Colonic mucosa (tissue), 4 donors: ENCODE data around the gene PPDPF. TPM values are rescaled to one million over a fixed set of nuclear protein-coding genes. Genes with fewer than 3 reads are reported as not detected.

Experiments
- DNase-seq: peaks from one replicate; pipeline ENCODE4 v3.0.0-alpha.2; 2020
- H3K27ac ChIP-seq: fragments of 200-600 bp; one replicate; pipeline ENCODE4 v1.8.0; 2021
- H3K27me3 ChIP-seq: fragments of 200-600 bp; one replicate; pipeline ENCODE4 v1.8.0; 2021
- H3K36me3 ChIP-seq: fragments of 200-600 bp; one replicate; pipeline ENCODE4 v1.8.0; 2021
- H3K4me1 ChIP-seq: fragments of 200-600 bp; one replicate; pipeline ENCODE4 v1.8.0; 2021; ENCODE audit warnings: mild to moderate bottlenecking
- H3K4me3 ChIP-seq: fragments of 200-600 bp; one replicate; pipeline ENCODE4 v1.8.0; 2021
- H3K9ac ChIP-seq, 2 donors: one replicate each; pipeline ENCODE4 v1.7.0; 2013; ENCODE audit warnings: control low read depth in 2 of 2, low read depth in 2 of 2, low read length in 2 of 2
- H3K9me3 ChIP-seq: fragments of 200-600 bp; one replicate; pipeline ENCODE4 v1.8.0; 2021
- intact Hi-C: fragments of 100-400 bp; cut with DNase I; formaldehyde crosslinking; loops from one replicate; pipeline ENCODE4 v1.14.1; 2022
- total RNA-seq, 2 donors: library from RNA; stranded (reverse); fragmentation: NEBNext Ultra II Directional in 1 of 2; extraction: Animal tissue kit (Norgen Biotek cat#: 25700) in 1 of 2; gene quantifications; one replicate each; pipeline ENCODE4 v1.2.1, GENCODE V29; 2021
- TF ChIP-seq, protein P1 (sequence below): fragments of 200-600 bp; IDR thresholded peaks from one replicate; pipeline ENCODE4 v1.8.0; 2022; ENCODE audit warnings: antibody characterized with exemption, mild to moderate bottlenecking
- donor health status: healthy.
- donor health status: DM: no; HTN: no; CAD: no.
- donor health status: DM: no; HTN: no; CAD: no.

Gene PPDPF
- total RNA-seq, 2 donors from 2014 or later: 561 to 634 TPM

GRCh38 chr20:63540417-63541186 is 20.0 kb downstream of the PPDPF start:
- Histone ChIP-seq H3K9me3 (no peaks in the 10 kb centered on the region), H3K4me1 (peaks cover 15% of the 10 kb centered on the region), H3K27me3 (no peaks in the 10 kb centered on the region), H3K36me3 (no peaks in the 10 kb centered on the region), H3K27ac (no peak overlapping the region), H3K4me3 (no peak overlapping the region), H3K9ac (no peak overlapping the region)
- TF ChIP-seq, protein P1, sequence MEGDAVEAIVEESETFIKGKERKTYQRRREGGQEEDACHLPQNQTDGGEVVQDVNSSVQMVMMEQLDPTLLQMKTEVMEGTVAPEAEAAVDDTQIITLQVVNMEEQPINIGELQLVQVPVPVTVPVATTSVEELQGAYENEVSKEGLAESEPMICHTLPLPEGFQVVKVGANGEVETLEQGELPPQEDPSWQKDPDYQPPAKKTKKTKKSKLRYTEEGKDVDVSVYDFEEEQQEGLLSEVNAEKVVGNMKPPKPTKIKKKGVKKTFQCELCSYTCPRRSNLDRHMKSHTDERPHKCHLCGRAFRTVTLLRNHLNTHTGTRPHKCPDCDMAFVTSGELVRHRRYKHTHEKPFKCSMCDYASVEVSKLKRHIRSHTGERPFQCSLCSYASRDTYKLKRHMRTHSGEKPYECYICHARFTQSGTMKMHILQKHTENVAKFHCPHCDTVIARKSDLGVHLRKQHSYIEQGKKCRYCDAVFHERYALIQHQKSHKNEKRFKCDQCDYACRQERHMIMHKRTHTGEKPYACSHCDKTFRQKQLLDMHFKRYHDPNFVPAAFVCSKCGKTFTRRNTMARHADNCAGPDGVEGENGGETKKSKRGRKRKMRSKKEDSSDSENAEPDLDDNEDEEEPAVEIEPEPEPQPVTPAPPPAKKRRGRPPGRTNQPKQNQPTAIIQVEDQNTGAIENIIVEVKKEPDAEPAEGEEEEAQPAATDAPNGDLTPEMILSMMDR: no peak
- no peak for DNase-seq
- intact Hi-C loops: loop anchor here (10.0 kb wide), 1 partner anchor 324 kb away; the partner anchor contains the start of genes ABHD16B and TPD52L2

DNA sequence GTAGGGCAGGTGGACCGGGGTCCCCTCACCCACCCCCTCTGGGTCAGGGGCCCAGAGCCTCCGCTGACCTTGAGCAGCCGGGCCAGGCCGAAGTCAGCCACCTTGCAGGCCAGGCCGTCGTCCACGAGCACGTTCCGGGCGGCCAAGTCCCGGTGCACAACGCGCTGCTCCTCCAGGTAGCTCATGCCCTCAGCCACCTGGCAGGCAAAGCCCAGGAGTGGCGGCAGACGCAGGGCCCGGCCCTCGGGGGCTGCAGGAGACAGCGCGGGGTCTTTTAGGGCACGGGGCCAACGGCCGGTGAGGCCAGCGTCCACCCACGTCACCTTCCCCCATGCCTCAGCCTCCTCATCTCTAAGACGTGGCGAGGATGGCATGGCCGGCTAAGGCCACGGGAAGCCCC is 20.8 kb downstream of the PPDPF start:
- Histone ChIP-seq H3K9ac (peak overlapping the region in 1 of 2 donors; percentile 37), H3K9me3 (no peaks in the 10 kb centered on the region), H3K4me3 (no peak overlapping the region), H3K36me3 (no peaks in the 10 kb centered on the region), H3K4me1 (peaks cover 16% of the 10 kb centered on the region), H3K27me3 (no peaks in the 10 kb centered on the region), H3K27ac (no peak overlapping the region)
- TF ChIP-seq, protein P1: no peak
- DNase-seq: no peak
- intact Hi-C loops: loop anchor here (10.0 kb wide), 1 partner anchor 323 kb away; the partner anchor contains the start of genes ABHD16B and TPD52L2

DNA sequence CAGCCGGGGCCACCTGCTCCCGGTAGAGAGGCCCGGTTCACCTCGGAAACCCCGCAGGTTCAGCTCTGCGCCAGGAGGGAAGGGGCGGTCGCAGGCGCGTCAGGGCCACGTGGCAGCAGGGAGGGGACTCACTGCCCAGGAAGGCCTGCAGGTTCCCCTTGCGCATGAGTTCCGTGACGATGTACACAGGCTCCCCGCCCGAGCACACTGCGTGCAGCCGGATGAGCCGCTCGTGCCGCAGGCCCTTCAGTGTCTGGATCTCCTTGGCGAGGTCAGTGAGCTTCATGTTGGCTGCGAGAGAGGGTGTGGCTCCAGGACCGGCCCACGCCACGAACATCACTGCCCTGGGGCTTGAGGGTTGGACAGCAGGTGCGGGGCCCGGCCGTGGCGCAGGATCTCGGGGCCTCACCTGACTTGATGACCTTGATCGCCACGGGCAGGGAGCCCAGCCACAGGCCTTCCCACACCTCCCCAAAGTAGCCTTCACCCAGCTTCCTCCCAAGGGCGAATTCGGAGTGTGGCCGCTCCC is 21.5 kb downstream of the PPDPF start:
- Histone ChIP-seq H3K4me1 (peaks cover 16% of the 10 kb centered on the region), H3K36me3 (no peaks in the 10 kb centered on the region), H3K4me3 (no peak overlapping the region), H3K27ac (no peak overlapping the region), H3K9me3 (no peaks in the 10 kb centered on the region), H3K27me3 (peaks cover 1% of the 10 kb centered on the region), H3K9ac (peak overlapping the region in 1 of 2 donors; percentile 37)
- no peak for DNase-seq
- intact Hi-C loops: loop anchor here (10.0 kb wide), 1 partner anchor 323 kb away; the partner anchor contains the start of genes ABHD16B and TPD52L2
- TF ChIP-seq, protein P1: no peak

DNA sequence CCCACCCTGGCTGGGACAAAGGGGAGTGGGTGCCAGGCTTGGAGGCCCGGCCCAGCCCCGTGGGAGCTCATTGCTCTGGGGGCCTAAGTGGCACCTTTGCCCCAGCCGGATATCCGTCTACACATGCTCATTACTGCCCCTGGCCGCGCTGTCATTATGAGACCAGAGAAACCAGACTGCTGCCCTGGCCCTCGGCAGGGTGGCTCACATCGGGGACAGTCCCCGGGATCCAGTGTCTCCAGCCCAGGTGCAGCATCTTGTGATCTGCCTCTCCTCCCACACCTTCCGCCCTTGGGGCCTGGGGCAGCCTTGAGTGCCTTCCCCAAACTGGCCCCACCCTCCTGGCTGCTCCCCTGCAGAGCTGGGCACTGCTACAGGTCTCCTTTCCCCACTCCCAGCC is 22.1 kb downstream of the PPDPF start:
- intact Hi-C loops: loop anchor here (10.0 kb wide), 1 partner anchor 322 kb away; the partner anchor contains the start of genes ABHD16B and TPD52L2
- no peak overlapping the region for H3K4me3 ChIP-seq
- no peak for DNase-seq
- H3K27ac ChIP-seq: no peak overlapping the region
- H3K4me1 ChIP-seq: peaks cover 16% of the 10 kb centered on the region
- H3K36me3 ChIP-seq: no peaks in the 10 kb centered on the region
- TF ChIP-seq, protein P1: no peak
- H3K27me3 ChIP-seq: peaks cover 7% of the 10 kb centered on the region
- no peak overlapping the region for H3K9ac ChIP-seq
- H3K9me3 ChIP-seq: no peaks in the 10 kb centered on the region

- H3K4me3 ChIP-seq: no peak overlapping the region
- H3K9ac ChIP-seq: no peak overlapping the region
- H3K4me1 ChIP-seq: peaks cover 16% of the 10 kb centered on the region
- TF ChIP-seq, protein P1: no peak
- H3K27me3 ChIP-seq: peaks cover 8% of the 10 kb centered on the region
- no peaks in the 10 kb centered on the region for H3K36me3 ChIP-seq
- no peaks in the 10 kb centered on the region for H3K9me3 ChIP-seq
- H3K27ac ChIP-seq: no peak overlapping the region
- intact Hi-C loops: loop anchor here (10.0 kb wide), 1 partner anchor 322 kb away; the partner anchor contains the start of genes ABHD16B and TPD52L2
- DNase-seq: no peak
These were observed 22.6 kb downstream of the PPDPF start for GRCh38 chr20:63543131-63543530.
